Progenitor cell of endocrine pancreas (in vitro differentiated cells): ENCODE data around the gene LRRC8E. TPM values are rescaled to one million over a fixed set of nuclear protein-coding genes. Genes with fewer than 3 reads are reported as not detected.

Source experiments
- DNase-seq: peaks from one replicate; pipeline ENCODE4 v3.0.0; 2021; ENCODE audit warnings: low spot score; ENCODE audit not compliant: unreplicated experiment
- H3K27ac Mint-ChIP-seq: 2 replicates; pipeline ENCODE4 v1.8.0; 2021; ENCODE audit warnings: mild to moderate bottlenecking, moderate library complexity, mixed read lengths
- H3K27me3 Mint-ChIP-seq: 2 replicates; pipeline ENCODE4 v1.8.0; 2021; ENCODE audit warnings: mixed read lengths
- H3K36me3 Mint-ChIP-seq: 2 replicates; pipeline ENCODE4 v1.8.0; 2022; ENCODE audit warnings: mixed read lengths; ENCODE audit not compliant: insufficient read depth
- H3K4me1 Mint-ChIP-seq: 2 replicates; pipeline ENCODE4 v1.8.0; 2021; ENCODE audit warnings: low read depth, mixed read lengths
- H3K4me3 Mint-ChIP-seq: 2 replicates; pipeline ENCODE4 v1.8.0; 2021; ENCODE audit warnings: low read depth, mild to moderate bottlenecking, moderate library complexity, mixed read lengths
- H3K9me3 Mint-ChIP-seq: 2 replicates; pipeline ENCODE4 v1.8.0; 2021; ENCODE audit warnings: low read depth, mixed read lengths
- long read RNA-seq: library from polyadenylated mRNA; unstranded; transcript quantifications from one replicate; pipeline ENCODE4 v2.0.0, GENCODE V29; 2020
- total RNA-seq: library from RNA; stranded (reverse); gene quantifications from 2 replicates; pipeline ENCODE4 v1.2.1, GENCODE V29; 2021
- TF ChIP-seq, protein P1 (sequence below): fragments of 200-600 bp; sonication (generic); IDR thresholded peaks from one replicate; pipeline ENCODE4 v1.5.0; 2021; ENCODE audit warnings: antibody characterized with exemption, mild to moderate bottlenecking; ENCODE audit not compliant: unreplicated experiment

The LRRC8E gene
- total RNA-seq = 3.6 and 3.9 TPM in 2 replicates
- long read RNA-seq, partial matches to known transcripts = 0 of 2 reads
- long read RNA-seq, other reads (novel, unspliced or antisense) = 0 of 2 reads

DNA sequence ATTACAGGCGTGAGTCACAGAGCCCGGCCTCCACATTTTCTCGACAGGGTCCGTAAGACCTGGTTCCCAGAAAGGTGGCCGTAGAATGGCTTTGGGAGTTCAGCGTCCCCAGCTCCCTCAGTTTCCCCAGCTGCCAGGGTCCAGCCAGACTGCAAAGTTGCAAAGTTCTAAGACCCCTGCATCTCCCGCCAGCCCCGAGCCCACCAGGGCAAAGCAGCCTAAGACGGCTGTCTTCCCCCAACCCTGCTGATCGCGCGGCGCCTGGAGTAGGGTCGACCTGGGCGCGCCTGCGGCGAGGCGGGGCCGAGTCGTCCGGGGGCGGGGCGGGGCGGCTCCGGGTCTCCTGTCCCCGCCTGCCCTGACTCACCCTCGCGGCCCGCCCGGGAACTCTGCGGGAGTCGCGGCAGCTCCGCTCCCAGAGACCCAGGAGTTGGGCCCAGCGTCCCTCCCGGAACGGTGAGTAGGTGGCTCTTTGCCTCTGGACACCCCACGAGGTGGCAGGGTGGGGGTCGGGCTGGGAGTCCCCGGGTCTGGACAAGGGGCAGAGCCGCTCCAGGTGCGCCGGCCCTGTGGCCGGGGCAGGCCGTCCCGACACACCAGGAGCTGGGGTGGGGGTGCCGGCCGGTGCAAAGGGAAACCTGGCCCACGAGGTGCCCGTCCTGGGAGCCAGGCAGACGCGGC is at the start of gene LRRC8E:
Gene LRRC8E, plus strand, starts transcription at position 366 of the 681 bp plus-strand sequence. CDS start 7,094 bp downstream, outside the sequence.
- DNase-seq = peak; percentile 69
- Mint-ChIP-seq H3K36me3 (no peaks in the 10 kb centered on the region), H3K9me3 (no peaks in the 10 kb centered on the region), H3K27me3 (peaks cover 20% of the 10 kb centered on the region), H3K4me3 (peak within 1 kb of the TSS; percentile 58), H3K4me1 (no peaks in the 10 kb centered on the region), H3K27ac (no peak within 1 kb of the TSS)
- TF ChIP-seq, protein P1, sequence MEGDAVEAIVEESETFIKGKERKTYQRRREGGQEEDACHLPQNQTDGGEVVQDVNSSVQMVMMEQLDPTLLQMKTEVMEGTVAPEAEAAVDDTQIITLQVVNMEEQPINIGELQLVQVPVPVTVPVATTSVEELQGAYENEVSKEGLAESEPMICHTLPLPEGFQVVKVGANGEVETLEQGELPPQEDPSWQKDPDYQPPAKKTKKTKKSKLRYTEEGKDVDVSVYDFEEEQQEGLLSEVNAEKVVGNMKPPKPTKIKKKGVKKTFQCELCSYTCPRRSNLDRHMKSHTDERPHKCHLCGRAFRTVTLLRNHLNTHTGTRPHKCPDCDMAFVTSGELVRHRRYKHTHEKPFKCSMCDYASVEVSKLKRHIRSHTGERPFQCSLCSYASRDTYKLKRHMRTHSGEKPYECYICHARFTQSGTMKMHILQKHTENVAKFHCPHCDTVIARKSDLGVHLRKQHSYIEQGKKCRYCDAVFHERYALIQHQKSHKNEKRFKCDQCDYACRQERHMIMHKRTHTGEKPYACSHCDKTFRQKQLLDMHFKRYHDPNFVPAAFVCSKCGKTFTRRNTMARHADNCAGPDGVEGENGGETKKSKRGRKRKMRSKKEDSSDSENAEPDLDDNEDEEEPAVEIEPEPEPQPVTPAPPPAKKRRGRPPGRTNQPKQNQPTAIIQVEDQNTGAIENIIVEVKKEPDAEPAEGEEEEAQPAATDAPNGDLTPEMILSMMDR = no peak

DNA sequence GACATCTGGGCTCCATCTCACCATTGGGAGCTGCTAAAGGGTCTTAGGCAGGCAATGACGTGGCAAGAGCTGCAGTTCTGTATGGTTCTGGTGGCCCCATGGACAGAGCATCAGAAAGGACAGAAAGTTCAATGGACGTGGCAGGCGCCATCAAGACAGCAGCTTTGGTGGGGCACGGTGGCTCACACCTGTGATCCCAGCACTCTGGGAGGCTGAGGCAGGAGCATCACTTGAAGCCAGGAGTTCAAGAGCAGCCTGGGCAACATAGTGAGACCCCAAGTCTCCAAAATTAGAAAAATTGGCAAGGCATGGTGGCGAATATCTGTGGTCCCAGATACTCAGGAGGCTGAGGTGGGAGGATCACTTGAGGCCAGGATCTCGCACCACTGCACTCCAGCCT is 48.8 kb upstream of the LRRC8E start:
- TF ChIP-seq, protein P1 = no peak
- no peak overlapping the region for H3K4me3 Mint-ChIP-seq
- DNase-seq = no peak
- no peak overlapping the region for H3K27ac Mint-ChIP-seq
- H3K27me3 Mint-ChIP-seq = no peaks in the 10 kb centered on the region
- no peaks in the 10 kb centered on the region for H3K9me3 Mint-ChIP-seq
- H3K4me1 Mint-ChIP-seq = peaks cover 1% of the 10 kb centered on the region
- H3K36me3 Mint-ChIP-seq = no peaks in the 10 kb centered on the region

DNA sequence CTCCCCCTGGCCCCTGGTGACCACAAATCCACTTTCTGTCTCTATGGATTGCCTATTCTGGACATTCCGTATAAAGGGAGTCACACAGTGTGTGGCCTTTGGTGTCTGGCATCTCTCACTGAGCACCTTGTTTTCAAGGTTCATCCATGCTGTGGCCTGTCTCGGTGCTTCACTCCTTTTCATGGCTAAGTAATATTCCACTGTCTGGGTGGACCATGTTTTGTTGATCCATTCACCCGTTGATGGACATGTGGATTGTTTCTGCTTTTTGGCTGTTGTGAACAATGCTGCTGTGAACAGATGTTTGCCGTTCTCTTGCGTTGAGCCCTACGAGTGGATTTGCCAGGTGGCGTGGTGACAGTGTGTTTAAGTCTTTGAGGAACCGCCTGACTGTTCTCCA is 47.7 kb upstream of the LRRC8E start:
- no peaks in the 10 kb centered on the region for H3K9me3 Mint-ChIP-seq
- TF ChIP-seq, protein P1 = no peak
- H3K36me3 Mint-ChIP-seq = no peaks in the 10 kb centered on the region
- no peak for DNase-seq
- H3K4me3 Mint-ChIP-seq = no peak overlapping the region
- H3K4me1 Mint-ChIP-seq = no peaks in the 10 kb centered on the region
- no peak overlapping the region for H3K27ac Mint-ChIP-seq
- no peaks in the 10 kb centered on the region for H3K27me3 Mint-ChIP-seq

DNA sequence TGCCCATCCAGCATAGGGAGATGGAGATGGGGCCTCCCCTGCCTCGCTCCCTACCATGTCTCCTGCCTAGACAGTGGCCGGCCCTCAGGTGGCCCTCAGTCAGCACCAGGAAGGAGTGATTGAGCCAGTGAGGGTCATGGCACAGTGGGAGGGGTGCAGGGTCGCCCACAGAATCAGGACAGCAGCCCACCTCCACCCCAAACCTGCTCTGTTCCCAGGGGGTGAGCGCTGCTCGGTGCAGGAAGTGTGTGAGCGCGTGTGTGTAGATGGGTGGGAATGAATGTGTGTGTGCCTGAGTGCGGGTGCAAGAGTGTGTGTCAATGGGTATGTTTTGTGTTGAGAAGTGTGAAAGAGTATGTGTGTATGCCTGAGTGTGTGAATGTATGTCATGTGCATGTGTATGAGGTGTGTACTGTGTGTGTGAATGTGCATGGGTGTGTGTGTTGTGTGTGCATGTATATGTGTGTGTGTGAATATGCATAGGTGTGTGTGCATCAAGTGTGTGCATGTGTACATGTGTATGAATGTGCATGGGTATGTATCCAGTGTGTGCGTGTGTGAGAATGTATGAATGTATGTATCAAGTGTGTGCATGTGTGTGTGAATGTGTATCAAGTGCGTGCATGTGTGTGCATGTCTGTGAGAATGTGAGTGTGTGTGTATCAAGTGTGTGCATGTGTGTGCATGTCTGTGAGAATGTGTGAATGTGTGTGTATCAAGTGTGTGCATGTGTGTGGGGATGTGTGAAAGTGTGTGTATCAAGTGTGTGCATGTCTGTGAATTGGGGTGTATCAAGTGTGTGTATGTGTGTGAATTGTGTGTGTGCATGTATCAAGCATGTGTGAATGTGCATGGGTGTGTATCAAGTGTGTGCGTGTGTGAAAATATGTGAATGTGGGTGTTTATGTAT is 46.3 kb upstream of the LRRC8E start:
- TF ChIP-seq, protein P1 = no peak
- no peak for DNase-seq
- Mint-ChIP-seq H3K27me3 (no peaks in the 10 kb centered on the region), H3K9me3 (no peaks in the 10 kb centered on the region), H3K36me3 (no peaks in the 10 kb centered on the region), H3K27ac (no peak overlapping the region), H3K4me1 (no peaks in the 10 kb centered on the region), H3K4me3 (no peak overlapping the region)

DNA sequence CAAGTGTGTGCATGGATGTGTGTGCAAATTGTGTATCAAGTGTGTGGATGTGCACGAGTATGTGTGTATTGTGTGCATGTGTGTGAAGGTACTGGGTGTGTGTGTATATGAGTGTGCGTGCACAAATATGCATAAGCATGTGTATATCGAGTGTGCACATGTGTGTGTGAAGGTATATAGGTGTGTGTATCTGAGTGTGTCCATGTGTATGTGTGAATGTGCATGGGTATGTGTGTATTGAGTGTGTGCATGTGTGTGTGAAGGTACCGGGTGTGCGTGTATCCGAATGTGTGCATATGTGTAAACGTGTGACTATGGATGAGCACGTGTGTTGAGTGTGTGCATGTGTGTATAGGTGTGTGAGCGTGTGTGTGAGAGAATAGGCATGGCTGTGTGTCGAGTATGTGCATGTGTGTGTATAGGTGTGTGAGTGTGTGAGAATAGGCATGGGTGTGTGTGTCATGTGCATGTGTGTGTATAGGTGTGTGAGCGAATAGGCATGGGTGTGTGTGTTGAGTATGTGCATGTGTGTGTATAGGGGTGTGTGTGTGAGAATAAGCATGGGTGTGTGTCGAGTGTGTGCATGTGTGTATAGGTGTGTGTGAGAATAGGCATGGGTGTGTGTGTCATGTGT is 45.5 kb upstream of the LRRC8E start:
- no peaks in the 10 kb centered on the region for H3K4me1 Mint-ChIP-seq
- TF ChIP-seq, protein P1 = no peak
- no peaks in the 10 kb centered on the region for H3K9me3 Mint-ChIP-seq
- no peaks in the 10 kb centered on the region for H3K36me3 Mint-ChIP-seq
- H3K27ac Mint-ChIP-seq = no peak overlapping the region
- no peaks in the 10 kb centered on the region for H3K27me3 Mint-ChIP-seq
- no peak overlapping the region for H3K4me3 Mint-ChIP-seq
- no peak for DNase-seq
